Stimulated activated CD8-positive, alpha-beta memory T cell treated with anti-CD3 and anti-CD28 coated beads, Interleukin-12 subunit alpha, Interleukin-12 subunit beta, amount 100 ng/mL, for 4 hours (primary cell): ENCODE data around the gene ZCCHC24.

Experiments used
- DNase-seq: peaks from one replicate; pipeline ENCODE4 v3.0.0-alpha.2; 2020; ENCODE audit warnings: low read depth

The ZCCHC24 gene

DNA sequence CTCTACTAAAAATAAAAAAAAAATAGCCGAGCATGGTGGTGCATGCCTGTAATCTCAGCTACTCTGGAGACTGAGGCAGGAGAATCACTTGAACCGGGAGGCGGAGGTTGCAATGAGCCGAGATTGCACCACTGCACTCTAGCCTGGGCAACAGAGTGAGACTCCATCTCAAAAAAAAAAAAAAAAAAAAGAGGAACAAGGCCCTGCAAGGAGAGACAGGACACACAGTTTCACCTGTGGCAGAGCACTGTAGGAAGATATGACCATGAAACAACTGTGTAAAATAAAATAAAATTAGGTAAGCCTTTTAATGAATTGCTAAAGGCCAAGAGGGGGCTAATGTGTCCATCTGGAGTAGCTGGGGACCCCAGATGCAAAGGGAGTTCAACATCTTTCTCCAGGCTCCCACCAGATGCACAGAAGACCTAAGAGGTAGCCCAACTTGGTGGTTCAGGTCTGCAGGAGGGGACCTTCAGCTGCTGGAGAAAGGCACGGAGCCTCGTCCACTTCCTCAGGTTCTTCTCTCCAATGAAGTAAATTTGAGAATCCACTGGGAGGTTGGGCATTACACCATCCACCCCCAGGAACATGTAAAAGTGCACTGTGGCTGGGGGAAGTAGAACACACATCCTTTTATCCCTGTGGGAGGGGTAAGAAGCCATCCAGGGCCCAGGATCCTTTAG lies 85.5 kb downstream of the ZCCHC24 start:
- DNase-seq: no peak

DNA sequence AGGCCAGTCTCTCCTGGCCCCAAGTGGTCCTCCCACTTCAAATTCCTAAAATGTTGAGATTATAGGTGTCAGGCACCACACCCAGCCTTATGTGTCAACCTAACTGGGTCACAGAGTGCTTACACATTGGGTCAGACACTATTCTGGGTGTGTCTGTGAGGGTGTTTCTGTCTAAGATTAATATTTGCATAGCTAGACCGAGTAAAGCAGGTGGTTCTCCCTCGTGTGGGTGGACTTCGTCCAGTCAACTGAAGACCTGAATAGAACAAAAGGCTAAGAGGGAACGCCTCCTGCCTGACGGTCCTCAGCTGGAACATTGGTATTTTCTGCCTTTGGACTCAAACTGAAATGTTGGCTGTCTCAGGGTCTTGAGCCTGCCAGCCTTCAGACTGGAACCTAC lies 86.6 kb downstream of the ZCCHC24 start:
- DNase-seq: no peak

DNA sequence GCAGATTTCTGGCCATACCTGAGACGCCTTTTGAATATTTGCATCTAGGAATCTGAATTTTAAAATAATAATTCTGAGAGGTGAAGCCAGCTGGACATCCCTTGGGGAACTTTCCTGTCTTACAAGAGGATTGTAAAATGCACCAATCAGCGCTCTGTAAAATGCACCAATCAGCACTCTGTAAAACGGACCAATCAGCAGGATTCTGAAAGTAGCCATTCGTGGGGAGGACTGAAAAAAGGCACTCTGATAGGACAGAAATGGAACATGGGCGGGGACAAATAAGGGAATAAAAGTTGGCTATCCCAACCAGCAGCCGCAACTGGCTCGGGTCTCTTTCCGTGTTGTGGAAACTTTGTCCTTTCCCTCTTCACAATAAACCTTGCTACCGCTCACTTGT lies 88.2 kb downstream of the ZCCHC24 start:
- DNase-seq: no peak

DNA sequence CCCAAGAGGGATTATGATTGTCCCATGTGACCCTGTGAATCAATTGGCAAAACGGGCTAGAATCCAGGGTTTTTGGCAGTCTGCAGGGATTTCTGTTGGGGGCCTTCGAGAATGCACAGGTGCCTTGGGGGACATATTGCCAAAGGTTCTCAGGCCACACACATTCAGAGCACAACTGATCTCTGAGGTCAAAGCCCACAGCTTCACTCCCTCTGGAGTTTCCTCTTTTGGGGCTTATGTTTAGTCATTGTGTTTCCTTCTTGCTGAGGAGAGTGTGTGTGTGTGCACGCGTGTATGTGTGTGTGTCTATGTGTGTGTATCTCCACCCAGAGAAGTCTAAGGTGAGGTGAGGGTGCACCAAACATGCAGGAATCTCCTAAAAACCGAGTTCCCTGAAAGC lies 89.3 kb downstream of the ZCCHC24 start:
- no peak for DNase-seq

DNA sequence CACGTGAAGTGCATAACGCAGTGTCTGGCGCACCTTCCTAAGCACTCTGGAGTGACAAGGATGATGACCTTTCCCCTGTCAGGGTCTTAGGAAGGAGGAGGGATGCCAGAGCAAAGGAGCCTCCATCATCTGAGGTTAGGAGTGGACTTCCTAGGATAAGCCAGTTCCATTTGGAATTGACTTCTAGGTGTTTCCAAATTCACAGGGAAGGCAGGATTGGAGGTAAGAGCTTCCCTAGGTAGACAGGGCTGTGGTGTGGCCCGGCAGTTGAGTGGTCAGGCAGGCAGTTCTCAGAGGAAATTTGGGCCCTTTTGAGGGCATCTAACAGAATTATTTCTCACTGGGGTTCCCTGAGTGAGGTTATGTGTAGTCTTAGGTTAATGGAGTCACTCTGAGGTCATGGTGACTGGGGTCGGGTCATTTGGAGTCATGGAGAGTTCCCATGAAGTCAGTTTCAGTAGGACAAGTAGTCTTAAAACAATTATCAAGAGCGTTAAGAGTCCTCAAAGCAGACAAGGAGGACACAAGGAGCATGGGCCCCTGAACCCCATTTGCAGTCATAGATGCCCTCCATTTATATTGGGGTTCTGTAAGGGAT lies 89.9 kb downstream of the ZCCHC24 start:
- DNase-seq: no peak

DNA sequence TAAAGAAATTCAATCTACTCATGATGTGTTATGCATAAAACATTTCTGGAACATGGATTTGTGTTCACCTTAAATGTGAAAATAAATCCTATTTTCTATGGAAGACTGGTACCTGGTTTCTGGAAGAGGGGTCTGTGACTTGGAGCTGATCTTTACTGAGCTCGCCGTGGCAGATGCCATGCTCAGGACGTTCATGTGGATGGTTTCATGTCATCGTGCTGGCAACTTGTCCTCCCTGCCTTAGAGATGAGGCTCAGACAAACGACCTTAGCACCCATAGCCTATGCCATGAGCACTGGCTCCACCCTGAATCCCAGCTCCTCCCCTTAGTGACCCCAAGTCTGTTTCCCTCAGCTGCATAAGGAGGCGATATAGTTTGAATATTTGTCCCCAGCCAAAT lies 90.8 kb downstream of the ZCCHC24 start:
- DNase-seq: no peak

DNA sequence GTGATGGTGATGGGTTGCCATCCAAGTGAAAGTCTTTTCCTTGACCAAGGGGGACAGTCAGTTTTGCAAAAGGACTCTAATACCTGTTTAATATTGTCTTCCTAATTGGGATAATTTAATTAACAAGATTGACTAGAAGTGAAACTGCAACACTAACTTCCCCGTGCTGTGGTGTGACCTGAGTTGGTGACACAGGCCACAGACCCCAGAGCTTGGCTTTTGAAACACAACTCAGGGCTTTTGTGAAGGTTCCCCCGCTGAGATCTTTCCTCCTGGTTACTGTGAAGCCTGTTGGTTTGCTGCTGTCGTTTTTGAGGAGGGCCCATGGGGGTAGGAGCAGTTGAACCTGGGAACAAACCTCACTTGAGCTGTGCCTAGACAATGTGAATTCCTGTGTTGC lies 91.3 kb downstream of the ZCCHC24 start:
- no peak for DNase-seq

DNA sequence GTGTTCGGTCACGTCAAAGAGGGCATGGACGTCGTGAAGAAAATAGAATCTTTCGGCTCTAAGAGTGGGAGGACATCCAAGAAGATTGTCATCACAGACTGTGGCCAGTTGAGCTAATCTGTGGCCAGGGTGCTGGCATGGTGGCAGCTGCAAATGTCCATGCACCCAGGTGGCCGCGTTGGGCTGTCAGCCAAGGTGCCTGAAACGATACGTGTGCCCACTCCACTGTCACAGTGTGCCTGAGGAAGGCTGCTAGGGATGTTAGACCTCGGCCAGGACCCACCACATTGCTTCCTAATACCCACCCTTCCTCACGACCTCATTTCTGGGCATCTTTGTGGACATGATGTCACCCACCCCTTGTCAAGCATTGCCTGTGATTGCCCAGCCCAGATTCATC lies 91.7 kb downstream of the ZCCHC24 start:
- DNase-seq: no peak

DNA sequence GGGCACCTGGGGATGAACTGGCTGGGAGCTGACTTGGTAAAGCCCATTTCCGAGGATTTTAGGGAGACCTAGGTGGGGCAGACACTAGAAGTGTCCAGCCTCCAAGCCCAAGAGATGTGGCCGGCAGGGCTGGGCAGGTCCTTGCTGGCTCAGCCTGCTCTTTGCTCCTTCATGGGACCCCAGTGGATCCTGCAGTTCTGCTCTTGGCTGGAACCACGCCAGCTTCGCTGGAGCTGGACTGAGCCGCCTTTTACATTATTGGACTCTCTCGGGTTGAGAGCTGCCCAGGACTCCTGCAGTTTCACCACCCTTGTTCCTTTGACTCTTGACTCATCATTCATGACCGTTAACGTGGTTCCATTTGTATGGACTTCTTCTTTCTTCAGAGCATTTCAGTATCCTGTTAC lies 92.4 kb downstream of the ZCCHC24 start:
- DNase-seq: no peak

DNA sequence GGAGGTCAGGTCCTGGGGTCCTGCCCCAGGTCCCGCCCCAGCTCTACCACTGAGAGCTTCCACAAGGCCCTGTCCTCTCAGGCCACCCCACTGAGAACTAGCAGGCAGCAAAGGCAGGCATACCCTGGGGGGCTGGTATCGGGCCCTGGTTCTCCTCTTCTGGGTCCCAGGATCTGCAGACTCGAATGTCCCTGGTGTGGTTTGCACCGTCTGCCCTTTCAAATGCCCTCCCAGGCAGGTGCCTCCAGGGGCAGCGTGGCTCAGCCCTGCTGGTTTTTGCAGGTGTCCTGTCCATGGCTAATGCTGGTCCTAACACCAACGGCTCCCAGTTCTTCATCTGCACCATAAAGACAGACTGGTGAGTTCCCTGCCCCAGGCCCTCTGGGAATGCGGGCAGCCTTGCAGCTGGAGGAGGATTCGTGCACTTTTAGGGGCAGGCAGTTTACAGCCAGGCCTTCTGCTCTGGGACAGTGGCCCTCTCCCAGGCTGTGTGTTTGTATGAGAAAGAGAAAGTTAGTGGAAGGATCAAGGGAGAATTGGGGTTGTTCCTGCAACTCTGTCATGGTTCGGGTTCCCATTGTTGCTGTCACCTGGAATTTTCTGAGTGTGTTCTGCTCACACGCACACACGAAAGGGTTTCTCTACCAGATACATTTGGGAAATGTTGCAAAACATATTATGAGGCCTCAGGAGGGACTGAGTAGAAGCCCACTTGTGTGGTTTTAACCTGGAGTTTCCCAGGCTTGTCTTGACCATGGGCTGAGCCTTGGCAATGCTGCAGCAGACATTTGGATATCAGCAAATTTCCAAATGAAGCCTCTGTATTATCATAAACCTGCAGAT lies 93.2 kb downstream of the ZCCHC24 start:
- no peak for DNase-seq

DNA sequence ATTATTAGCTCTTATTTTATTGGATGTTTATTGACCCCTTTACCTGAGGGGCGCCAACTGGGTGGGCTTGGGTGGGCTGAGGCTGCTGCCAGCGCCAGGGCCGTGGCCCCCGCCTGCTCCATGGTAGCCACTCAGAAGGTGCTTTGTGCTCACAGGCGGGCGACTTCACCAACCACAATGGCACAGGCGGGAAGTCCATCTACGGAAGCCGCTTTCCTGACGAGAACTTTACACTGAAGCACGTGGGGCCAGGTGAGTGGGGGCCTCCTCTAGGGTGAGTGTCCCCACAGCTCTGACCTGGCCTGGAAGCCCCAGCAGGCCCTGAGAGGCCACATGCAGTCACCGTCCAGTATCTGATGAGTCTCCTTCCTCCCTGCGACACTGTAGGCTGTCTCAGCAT lies 94.1 kb downstream of the ZCCHC24 start:
- DNase-seq: no peak

DNA sequence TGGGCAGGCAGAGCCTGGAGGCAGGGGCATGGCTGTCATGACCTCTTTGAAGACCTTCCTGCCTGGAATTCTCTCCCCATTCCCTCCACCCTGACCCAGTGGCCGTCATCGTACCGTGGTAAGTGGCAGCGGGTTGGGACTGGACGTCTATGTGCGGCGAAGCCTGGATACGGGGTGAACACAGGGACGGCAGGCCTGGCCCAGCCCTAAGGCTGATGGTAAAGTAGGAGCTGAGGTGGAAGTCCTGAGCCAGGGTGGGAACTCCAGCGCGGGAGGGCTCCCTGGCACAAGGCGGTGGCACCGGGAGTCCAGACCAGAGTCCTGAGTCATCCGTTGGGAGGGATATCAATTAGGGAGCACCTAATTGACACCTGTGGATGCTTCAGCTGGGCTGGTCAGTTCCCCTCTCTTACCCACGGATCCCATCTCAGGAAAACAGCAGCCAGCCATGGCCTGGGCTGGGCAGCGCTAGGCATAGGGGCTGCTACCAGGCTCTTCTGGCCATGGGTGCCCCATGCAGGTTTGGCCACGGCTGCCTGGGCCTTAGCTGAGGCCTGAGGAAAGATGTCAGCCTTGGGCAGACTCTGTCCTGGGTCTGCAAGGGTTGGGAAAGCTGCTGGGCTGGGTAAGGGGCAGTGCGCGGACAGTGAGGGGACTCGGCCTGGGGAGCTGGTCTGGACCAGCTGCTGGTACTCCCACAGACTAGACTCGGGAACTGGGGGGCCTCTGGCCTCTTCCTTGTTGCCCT lies 94.8 kb downstream of the ZCCHC24 start:
- no peak for DNase-seq

DNA sequence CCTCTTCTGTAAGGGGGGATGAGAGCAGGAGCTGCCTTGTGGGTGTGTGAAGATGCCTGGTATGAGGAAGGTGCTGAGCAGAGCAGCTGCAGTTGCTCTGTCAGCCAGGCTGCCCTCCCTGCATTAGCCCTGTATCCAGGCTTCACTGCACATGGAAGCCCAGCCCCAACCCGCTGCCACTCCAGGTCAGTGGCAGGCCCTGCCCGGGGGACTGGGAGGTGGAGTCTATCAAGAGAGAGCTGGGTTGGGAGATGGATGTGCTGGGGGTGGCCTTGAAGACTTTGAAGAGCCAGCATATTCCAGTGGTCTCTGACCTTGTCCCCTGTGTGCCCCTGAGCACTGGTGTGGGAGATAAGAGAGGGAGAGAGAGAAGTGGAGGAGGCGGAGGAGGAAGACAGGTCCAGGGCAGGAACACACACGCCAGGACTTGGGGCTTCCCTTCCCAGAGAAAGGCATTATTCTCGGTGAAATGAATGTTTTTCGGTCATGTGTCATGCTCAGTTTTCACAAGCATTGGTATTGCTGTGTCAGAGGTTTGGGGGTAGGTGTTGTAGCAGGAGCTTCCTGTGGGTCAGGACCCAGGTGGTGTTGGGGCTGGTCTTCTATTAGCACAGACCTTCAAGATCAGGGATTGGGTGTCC lies 95.5 kb downstream of the ZCCHC24 start:
- DNase-seq: no peak

DNA sequence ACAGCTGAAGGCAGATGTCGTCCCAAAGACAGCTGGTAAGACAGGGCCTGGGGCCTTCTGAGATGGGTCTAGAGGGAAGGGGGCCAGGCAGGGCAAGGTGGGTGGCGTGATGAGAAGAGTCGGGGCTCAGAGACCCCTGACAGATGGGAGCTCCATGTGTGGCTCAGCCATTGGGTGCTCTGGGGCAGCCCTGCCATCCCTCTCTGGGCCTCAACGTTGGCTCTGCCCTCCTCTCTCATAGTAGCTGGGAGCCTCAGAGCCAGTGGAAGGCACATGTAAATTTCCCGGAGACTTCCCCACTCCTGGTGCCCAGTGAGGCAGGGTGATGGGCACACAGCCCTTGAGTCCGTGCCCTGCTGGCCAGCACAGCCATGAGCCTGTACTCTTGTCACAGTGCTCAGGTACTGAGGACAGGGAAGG lies 96.3 kb downstream of the ZCCHC24 start:
- no peak for DNase-seq

DNA sequence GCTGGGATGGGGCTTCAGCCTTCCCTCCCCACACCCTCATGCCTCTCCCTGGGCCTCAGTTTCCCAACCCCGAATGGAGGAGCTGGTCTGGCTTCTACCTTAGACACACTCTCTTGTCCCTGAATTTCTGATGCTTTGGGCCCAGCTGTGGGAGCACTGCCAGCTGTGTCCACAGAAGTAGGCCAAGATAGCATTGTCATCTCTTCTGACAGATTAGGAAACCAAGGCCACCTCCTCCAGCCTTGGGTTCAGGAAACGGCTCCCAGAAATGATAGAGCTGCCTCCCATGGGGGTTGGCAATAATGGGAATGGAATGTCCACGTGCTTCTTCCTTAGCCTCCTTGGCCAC lies 96.8 kb downstream of the ZCCHC24 start:
- no peak for DNase-seq

DNA sequence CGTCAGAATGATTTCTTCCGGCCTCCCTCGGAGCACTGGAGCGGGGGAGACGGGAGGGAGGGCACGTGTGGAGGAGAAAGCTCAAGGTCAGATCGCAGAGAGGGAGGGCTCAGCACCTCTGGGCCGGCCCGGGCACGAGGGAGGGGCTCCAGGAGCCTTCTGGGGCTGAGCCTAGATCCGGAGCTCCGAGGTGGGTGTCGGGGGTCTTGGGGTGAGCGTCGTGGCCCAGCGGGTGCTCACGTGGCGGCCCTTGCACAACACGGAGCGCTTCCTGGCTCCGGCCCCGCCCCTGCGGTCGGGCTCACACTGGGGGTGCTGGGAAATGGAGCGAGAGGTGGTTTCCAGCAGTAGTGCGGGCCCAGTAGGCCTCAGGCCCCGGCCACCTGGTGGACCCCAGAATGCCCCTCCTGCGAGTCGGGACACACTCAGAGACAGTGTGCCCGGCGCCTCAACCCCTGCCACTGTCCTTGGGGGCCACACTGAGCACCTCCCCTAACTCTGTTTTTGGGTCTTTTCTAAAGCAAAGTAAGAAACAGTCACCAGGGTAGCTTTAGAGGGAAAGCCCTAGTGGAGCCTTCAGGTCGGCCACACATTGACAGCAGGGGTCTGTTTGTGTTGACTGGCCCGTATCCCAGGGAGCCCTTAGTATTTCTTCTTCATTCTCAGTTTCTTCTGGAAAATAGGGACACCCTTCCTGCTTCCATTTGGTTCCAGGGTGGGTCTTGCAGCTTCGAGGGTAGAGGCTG lies 97.4 kb downstream of the ZCCHC24 start:
- DNase-seq: peak; percentile 64

DNA sequence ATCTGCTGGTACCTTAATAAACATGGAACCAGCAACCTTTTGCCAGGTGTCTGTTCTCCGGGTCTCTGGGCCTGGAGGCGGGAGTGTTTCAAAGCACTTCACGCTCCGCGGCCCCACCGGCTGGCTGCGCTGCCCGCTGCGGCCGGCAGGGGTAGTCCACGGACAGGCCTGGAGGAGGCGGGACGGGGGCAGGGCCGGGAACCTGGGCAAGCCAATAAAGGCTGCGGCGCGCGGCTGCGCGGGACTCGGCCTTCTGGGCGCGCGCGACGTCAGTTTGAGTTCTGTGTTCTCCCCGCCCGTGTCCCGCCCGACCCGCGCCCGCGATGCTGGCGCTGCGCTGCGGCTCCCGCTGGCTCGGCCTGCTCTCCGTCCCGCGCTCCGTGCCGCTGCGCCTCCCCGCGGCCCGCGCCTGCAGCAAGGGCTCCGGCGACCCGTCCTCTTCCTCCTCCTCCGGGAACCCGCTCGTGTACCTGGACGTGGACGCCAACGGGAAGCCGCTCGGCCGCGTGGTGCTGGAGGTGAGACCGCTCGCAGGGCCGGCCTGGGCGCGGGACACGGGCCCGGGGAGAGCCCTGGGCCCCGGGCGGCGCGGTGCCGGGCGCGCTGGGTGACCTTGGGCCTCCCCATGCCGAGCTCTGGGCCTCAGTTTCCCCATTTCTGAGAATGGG lies 98.1 kb downstream of the ZCCHC24 start, which contains the start of gene PPIF:
Gene PPIF (plus strand): TSS at position 244 of the 668 bp plus-strand sequence. CDS start 80 bp downstream, at position 324.
- DNase-seq: peak; percentile 93

DNA sequence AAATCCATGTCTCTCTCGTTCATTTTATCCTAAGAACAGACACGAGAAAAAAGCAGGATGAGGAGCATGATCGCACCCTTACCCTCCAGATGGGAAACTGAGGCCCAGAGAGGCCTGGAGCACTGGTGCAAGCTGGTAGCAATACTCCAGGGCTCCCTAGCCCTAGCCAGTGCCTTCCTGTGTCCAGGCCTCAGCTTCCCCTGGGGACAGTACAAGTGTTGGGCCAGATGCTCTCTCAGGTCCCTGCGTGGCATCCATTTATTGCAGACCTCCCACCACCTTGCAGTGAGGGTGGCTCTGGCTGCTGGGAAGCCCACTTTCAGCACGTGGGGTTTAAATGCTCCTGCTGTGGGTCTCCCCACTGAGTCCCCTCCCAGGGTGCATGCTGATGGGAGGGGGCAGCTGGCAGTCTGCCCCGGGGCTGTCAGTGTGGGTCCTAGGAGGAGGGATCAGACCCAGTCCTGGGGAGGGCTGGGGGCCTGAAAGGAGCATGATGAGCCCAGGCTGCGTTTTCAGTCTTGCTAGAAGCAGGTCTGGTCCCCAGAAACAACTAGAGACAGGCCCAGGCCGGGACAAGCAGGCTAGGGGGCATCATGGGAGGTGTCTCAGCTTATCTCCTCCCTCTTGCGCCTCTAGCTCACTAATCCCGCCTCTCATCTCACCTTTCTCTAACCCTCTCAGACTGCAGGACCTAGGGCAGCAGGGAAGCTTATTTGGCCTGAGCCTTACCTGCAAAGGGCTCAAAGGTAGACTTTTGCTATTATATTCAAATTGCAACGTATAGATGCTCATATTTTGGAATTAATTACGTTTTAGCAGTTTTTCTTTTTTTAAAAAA lies 98.8 kb downstream of the ZCCHC24 start:
- DNase-seq: no peak

DNA sequence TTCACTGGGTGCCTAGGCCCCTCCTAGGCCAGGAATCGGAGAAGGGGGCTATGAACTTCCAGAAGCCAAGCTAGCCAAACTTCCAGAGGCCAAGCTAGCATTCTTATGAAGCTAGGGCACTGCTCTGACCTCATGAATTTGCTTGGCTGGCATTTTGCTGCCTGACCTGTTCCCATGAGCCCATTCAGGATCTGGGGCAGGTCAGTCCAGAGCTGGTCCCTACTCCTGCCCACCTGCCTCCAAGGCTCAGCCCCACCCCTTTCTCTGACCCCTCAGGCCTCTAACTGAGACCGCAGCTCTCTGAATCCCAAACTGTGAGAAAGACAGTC lies 99.4 kb downstream of the ZCCHC24 start:
- DNase-seq: no peak
